Dedifferentiated amniotic fluid mesenchymal stem cell (primary cell): ENCODE data around the gene CIDEC.

ENCODE experiments used
- DNase-seq: peaks from one replicate; pipeline ENCODE4 v3.0.0-alpha.2; 2016; ENCODE audit errors: extremely low spot score

The CIDEC gene

GRCh38 chr3:9879830-9880549 is at the start of gene CIDEC:
Gene CIDEC, minus strand, starts transcription at chr3:9880253. Its CDS starts 1,767 bp downstream, at chr3:9878486.
- DNase-seq: no peak

- no peak for DNase-seq
Observed at GRCh38 chr3:9928158-9928557, 48.1 kb upstream of the CIDEC start.

- no peak for DNase-seq
Observed at GRCh38 chr3:9918261-9919038, 38.4 kb upstream of the CIDEC start.

DNA sequence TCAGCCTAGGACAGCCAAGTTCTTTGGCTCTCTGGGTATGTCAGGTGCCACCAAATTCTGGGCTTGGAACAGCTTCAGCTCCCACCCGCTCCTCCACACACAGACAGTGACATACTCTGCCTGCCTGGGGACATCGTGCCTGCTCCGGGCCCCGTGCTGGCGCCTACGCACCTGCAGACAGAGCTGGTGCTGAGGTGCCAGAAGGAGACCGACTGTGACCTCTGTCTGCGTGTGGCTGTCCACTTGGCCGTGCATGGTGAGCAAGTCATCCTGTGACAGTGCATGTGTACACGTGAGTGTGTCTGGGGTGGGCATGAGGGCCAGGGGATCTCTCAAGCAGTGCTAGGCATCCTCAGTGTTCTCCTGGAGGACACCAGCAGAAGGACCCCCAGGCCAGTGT is 37.8 kb upstream of the CIDEC start:
- no peak for DNase-seq

GRCh38 chr3:9916734-9917680 is 37.0 kb upstream of the CIDEC start, which contains the start of gene IL17RC:
Gene IL17RC, plus strand, starts transcription at chr3:9917098. Its CDS starts 218 bp downstream, at chr3:9917316.
- peak; percentile 76 for DNase-seq

DNA sequence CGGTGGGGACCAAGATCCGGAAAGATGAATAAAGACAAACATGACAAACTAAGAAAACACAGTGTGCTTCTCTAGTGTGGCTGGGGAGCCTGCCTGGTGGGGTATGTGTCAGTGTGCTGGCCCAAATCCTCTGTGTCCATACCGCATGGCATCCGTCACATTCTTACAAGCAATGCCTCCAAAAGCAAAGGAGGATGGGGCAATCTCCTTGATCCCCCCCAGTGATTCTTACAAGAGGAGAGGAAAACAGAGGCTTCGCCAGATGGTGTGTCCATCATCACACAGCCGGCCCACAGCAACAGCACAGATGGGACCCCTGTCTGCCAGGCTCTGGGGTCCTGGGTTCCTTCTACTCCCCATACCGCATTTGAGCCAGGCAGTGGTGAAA is 36.3 kb upstream of the CIDEC start:
- DNase-seq: no peak

- DNase-seq: no peak
Observed at GRCh38 chr3:9915254-9916141, 35.4 kb upstream of the CIDEC start.

GRCh38 chr3:9914559-9915253 is 34.7 kb upstream of the CIDEC start:
- no peak for DNase-seq

GRCh38 chr3:9914011-9914410 is 34.0 kb upstream of the CIDEC start:
- DNase-seq: no peak

GRCh38 chr3:9913601-9914000 is 33.5 kb upstream of the CIDEC start:
- no peak for DNase-seq

- DNase-seq: no peak
Observed at GRCh38 chr3:9912294-9912935, 32.4 kb upstream of the CIDEC start.

- DNase-seq: no peak
Observed at GRCh38 chr3:9911863-9912262, 31.8 kb upstream of the CIDEC start.

GRCh38 chr3:9909221-9910013 is 29.4 kb upstream of the CIDEC start:
- DNase-seq: no peak

DNA sequence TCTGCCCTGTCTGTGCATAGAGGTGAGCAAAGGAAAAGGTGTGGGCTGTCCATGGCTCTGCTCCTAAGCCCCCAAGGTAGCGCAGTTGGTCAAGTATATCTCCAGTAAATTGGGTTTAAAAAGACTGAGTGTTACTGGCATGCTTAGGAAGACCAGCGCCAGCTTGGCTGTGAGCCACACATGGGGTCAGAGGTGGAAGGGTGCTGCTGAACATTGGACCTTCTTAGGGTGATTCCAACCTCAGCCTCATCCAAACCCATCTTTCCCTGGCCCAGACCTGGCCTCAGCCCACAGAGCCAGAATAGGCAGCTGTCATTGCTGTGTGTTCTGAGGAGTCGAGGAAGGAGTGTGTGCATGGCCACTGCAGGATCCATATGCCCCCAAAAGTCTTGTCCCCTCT is 28.2 kb upstream of the CIDEC start:
- no peak for DNase-seq

DNA sequence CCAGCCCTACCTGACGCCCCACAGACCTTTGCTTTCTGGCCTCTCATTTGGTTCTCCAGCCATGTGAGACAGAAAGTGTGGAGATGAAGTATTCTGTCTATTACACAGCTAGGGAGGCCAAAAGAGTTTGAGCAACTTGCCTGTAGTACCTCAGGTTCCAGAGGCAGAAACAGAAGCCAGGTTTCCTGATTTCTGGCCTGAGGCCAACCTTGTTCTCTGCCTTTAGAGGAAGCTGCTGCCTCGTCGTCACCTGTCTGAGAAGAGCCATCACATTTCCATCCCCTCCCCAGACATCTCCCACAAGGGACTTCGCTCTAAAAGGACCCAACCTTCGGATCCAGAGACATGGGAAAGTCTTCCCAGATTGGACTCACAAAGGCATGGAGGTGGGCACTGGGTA is 26.4 kb upstream of the CIDEC start:
- DNase-seq: no peak

DNA sequence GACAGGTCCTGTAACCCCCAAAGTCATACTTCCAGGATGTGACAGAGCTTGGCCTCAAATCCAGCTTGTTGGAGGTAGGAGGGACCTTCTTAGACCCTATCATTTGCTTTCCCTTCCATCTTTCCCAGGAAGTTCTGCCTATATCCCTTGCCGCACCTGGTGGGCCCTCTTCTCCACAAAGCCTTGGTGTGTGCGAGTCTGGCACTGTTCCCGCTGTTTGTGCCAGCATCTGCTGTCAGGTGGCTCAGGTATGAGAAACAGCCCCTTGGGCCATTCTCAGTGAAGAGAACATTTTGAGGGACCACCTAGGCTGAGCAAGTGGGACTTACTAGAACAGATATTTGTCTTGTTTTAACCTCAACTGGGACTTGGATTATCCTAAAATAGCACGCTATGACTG is 23.9 kb upstream of the CIDEC start:
- no peak for DNase-seq

GRCh38 chr3:9903238-9903624 is 23.2 kb upstream of the CIDEC start:
- DNase-seq: peak; percentile 33

DNA sequence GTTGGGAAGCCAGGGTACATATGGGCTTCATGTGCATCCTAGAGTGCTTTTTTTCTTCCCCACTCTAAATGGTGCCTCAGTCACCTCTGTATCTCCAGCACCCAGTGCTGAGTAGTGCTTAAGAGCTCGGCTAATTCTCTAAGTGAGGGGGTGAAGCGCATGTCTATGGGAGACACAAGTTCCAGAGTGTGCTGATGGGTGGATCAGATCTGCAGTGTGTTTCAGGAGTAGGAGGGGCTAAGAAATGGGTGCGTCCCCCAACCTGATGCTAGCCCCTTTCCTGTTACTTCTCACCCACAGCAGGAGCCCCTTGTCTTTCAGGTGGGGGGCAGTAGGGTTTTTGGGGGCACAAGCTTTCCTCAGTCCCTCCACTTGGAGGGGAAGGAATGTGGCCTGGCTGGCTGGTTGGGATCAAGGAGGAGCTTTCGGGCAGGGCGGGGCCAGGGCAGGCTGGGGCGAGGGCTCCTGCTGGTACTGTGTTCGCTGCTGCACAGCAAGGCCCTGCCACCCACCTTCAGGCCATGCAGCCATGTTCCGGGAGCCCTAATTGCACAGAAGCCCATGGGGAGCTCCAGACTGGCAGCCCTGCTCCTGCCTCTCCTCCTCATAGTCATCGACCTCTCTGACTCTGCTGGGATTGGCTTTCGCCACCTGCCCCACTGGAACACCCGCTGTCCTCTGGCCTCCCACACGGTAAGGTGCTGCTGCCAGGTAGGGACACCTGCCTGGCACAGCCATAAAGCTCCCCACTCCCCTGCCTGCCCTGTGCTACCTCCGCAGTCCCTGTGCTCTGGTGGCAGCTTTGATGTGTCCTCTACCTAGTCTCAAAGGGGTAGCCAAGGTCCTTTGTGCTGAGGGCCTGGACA is 22.6 kb upstream of the CIDEC start, which contains the start of gene IL17RE:
IL17RE (plus strand) TSS at position 477 of the 866 bp plus-strand sequence; CDS start at position 562, 85 bp downstream.
- peak; percentile 13 for DNase-seq
